ENCODE data around the gene IL31.

- TF ChIP-seq GATA2 (IDR thresholded peaks at IDR 0.05; ENCODE audit: low read depth, low read length) (no peak), GATA3 (IDR thresholded peaks at IDR 0.05; ENCODE audit: low read depth, low read length) (no peak)
Observed at GRCh38 chr12:122158700-122159285, 15.2 kb downstream of the IL31 start.
